T-helper 17 cell (primary cell): ENCODE results near the gene HK2. TPM values are rescaled to one million over a fixed set of nuclear protein-coding genes. Genes with fewer than 3 reads are reported as not detected.

ENCODE experiments used
- ATAC-seq: fragments of 150-1000 bp; cut with Tn5 transposase; 2 replicates; pipeline ENCODE4 v1.10.0; 2021; ENCODE audit warnings: mild to moderate bottlenecking, moderate library complexity
- DNase-seq, 3 donors: peaks; one replicate each; pipeline versions ENCODE4 v3.0.0 to v3.0.0-alpha.2; 2020 to 2021
- H3K9me3 ChIP-seq: one replicate; pipeline ENCODE4 v1.7.0; 2013; ENCODE audit warnings: low read length, mild to moderate bottlenecking; ENCODE audit not compliant: control insufficient read depth, poor library complexity, severe bottlenecking
- H3K27ac Mint-ChIP-seq: one replicate; pipeline ENCODE4 v1.8.0; 2022; ENCODE audit warnings: mild to moderate bottlenecking, moderate library complexity, mixed read lengths
- H3K27me3 Mint-ChIP-seq: one replicate; pipeline ENCODE4 v1.8.0; 2022; ENCODE audit warnings: mixed read lengths
- H3K36me3 Mint-ChIP-seq: one replicate; pipeline ENCODE4 v1.8.0; 2022; ENCODE audit warnings: low read depth, mixed read lengths
- H3K4me1 Mint-ChIP-seq: one replicate; pipeline ENCODE4 v1.8.0; 2022; ENCODE audit warnings: mild to moderate bottlenecking, mixed read lengths
- H3K4me3 Mint-ChIP-seq: one replicate; pipeline ENCODE4 v1.8.0; 2022; ENCODE audit warnings: mild to moderate bottlenecking, moderate library complexity, mixed read lengths
- total RNA-seq, 4 donors: library from RNA in 2 of 4; stranded (reverse) in 2 of 4; gene quantifications; one replicate each; pipeline ENCODE4 v1.2.3 and lab custom pipeline; 2022 to 2026

HK2 gene
- total RNA-seq, 2 donors from 2014 or later, result 11.3 to 13.3 TPM

GRCh38 chr2:74880054-74880728 lies 46.3 kb downstream of the HK2 start:
- H3K27ac Mint-ChIP-seq, result no peak overlapping the region

GRCh38 chr2:74881176-74881575 lies 47.2 kb downstream of the HK2 start:
- no peaks in the 10 kb centered on the region for H3K9me3 ChIP-seq
- Mint-ChIP-seq H3K4me3 (no peak overlapping the region), H3K4me1 (peaks cover 8% of the 10 kb centered on the region), H3K27ac (no peak overlapping the region), H3K36me3 (peaks cover 2% of the 10 kb centered on the region), H3K27me3 (no peaks in the 10 kb centered on the region)
- no peak for DNase-seq
- ATAC-seq, result no peak

More at GRCh38 chr2:74880054-74880728, 46.3 kb downstream of the HK2 start:
- ATAC-seq (no peak), DNase-seq (no peak)
- peaks cover 9% of the 10 kb centered on the region for H3K4me1 Mint-ChIP-seq
- H3K9me3 ChIP-seq, result no peaks in the 10 kb centered on the region
- no peak overlapping the region for H3K4me3 Mint-ChIP-seq
- no peaks in the 10 kb centered on the region for H3K27me3 Mint-ChIP-seq
- peaks cover 2% of the 10 kb centered on the region for H3K36me3 Mint-ChIP-seq

- Mint-ChIP-seq H3K27ac (no peak overlapping the region), H3K4me3 (no peak overlapping the region), H3K4me1 (peaks cover 7% of the 10 kb centered on the region), H3K36me3 (peaks cover 5% of the 10 kb centered on the region), H3K27me3 (no peaks in the 10 kb centered on the region)
- no peaks in the 10 kb centered on the region for H3K9me3 ChIP-seq
- no peak for ATAC-seq
- no peak for DNase-seq
Measured at GRCh38 chr2:74881626-74882298, 47.8 kb downstream of the HK2 start.

- Mint-ChIP-seq H3K27ac (no peak overlapping the region), H3K4me1 (peaks cover 7% of the 10 kb centered on the region), H3K4me3 (no peak overlapping the region), H3K36me3 (peaks cover 5% of the 10 kb centered on the region), H3K27me3 (no peaks in the 10 kb centered on the region)
- no peaks in the 10 kb centered on the region for H3K9me3 ChIP-seq
- DNase-seq (no peak), ATAC-seq (no peak)
Measured at GRCh38 chr2:74882299-74882687, 48.4 kb downstream of the HK2 start.

GRCh38 chr2:74883011-74883410 lies 49.1 kb downstream of the HK2 start:
- H3K36me3 Mint-ChIP-seq, result peaks cover 5% of the 10 kb centered on the region
- H3K4me1 Mint-ChIP-seq, result peaks cover 7% of the 10 kb centered on the region
- DNase-seq (no peak), ATAC-seq (no peak)
- no peaks in the 10 kb centered on the region for H3K27me3 Mint-ChIP-seq
- H3K9me3 ChIP-seq, result no peaks in the 10 kb centered on the region
- no peak overlapping the region for H3K4me3 Mint-ChIP-seq
- no peak overlapping the region for H3K27ac Mint-ChIP-seq

GRCh38 chr2:74884118-74884762 lies 50.3 kb downstream of the HK2 start:
- ATAC-seq (no peak), DNase-seq (no peak)
- no peak overlapping the region for H3K27ac Mint-ChIP-seq
- no peaks in the 10 kb centered on the region for H3K27me3 Mint-ChIP-seq
- peaks cover 7% of the 10 kb centered on the region for H3K4me1 Mint-ChIP-seq
- H3K4me3 Mint-ChIP-seq, result no peak overlapping the region
- H3K36me3 Mint-ChIP-seq, result peaks cover 5% of the 10 kb centered on the region
- no peaks in the 10 kb centered on the region for H3K9me3 ChIP-seq

GRCh38 chr2:74884866-74885265 lies 50.9 kb downstream of the HK2 start:
- H3K9me3 ChIP-seq, result no peaks in the 10 kb centered on the region
- Mint-ChIP-seq H3K27me3 (no peaks in the 10 kb centered on the region), H3K36me3 (peaks cover 5% of the 10 kb centered on the region), H3K27ac (peak overlapping the region; percentile 83), H3K4me1 (peaks cover 7% of the 10 kb centered on the region), H3K4me3 (no peak overlapping the region)
- DNase-seq, result no peak
- ATAC-seq, result no peak

- Mint-ChIP-seq H3K27ac (peak overlapping the region; percentile 32), H3K36me3 (peaks cover 5% of the 10 kb centered on the region), H3K4me1 (peaks cover 7% of the 10 kb centered on the region), H3K27me3 (no peaks in the 10 kb centered on the region), H3K4me3 (no peak overlapping the region)
- ATAC-seq, result no peak
- H3K9me3 ChIP-seq, result no peaks in the 10 kb centered on the region
- no peak for DNase-seq
Measured at GRCh38 chr2:74886251-74886650, 52.3 kb downstream of the HK2 start.

GRCh38 chr2:74886811-74887210 lies 52.9 kb downstream of the HK2 start:
- peaks cover 7% of the 10 kb centered on the region for H3K4me1 Mint-ChIP-seq
- DNase-seq, result no peak
- H3K9me3 ChIP-seq, result no peaks in the 10 kb centered on the region
- H3K36me3 Mint-ChIP-seq, result peaks cover 5% of the 10 kb centered on the region
- no peak overlapping the region for H3K4me3 Mint-ChIP-seq
- ATAC-seq, result no peak
- H3K27me3 Mint-ChIP-seq, result no peaks in the 10 kb centered on the region
- H3K27ac Mint-ChIP-seq, result peak overlapping the region; percentile 32

- H3K27me3 Mint-ChIP-seq, result no peaks in the 10 kb centered on the region
- no peak overlapping the region for H3K27ac Mint-ChIP-seq
Measured at GRCh38 chr2:74887445-74887951, 53.6 kb downstream of the HK2 start.

GRCh38 chr2:74887960-74888700 lies 54.2 kb downstream of the HK2 start:
- Mint-ChIP-seq H3K4me1 (peaks cover 6% of the 10 kb centered on the region), H3K36me3 (peaks cover 5% of the 10 kb centered on the region), H3K27me3 (no peaks in the 10 kb centered on the region), H3K27ac (no peak overlapping the region), H3K4me3 (no peak overlapping the region)
- no peaks in the 10 kb centered on the region for H3K9me3 ChIP-seq
- DNase-seq, result no peak
- ATAC-seq, result no peak

More at GRCh38 chr2:74887445-74887951, 53.6 kb downstream of the HK2 start:
- no peak overlapping the region for H3K4me3 Mint-ChIP-seq
- DNase-seq (no peak), ATAC-seq (no peak)
- peaks cover 7% of the 10 kb centered on the region for H3K4me1 Mint-ChIP-seq
- H3K36me3 Mint-ChIP-seq, result peaks cover 5% of the 10 kb centered on the region
- H3K9me3 ChIP-seq, result no peaks in the 10 kb centered on the region

- H3K4me1 Mint-ChIP-seq, result peaks cover 4% of the 10 kb centered on the region
- no peaks in the 10 kb centered on the region for H3K27me3 Mint-ChIP-seq
- peaks cover 3% of the 10 kb centered on the region for H3K36me3 Mint-ChIP-seq
- no peak for ATAC-seq
- no peak for DNase-seq
- H3K9me3 ChIP-seq, result no peaks in the 10 kb centered on the region
- H3K4me3 Mint-ChIP-seq, result no peak overlapping the region
- no peak overlapping the region for H3K27ac Mint-ChIP-seq
Measured at GRCh38 chr2:74889159-74889558, 55.2 kb downstream of the HK2 start.

- Mint-ChIP-seq H3K4me3 (no peak overlapping the region), H3K36me3 (peaks cover 8% of the 10 kb centered on the region), H3K27ac (no peak overlapping the region), H3K4me1 (peaks cover 2% of the 10 kb centered on the region), H3K27me3 (no peaks in the 10 kb centered on the region)
- DNase-seq, result no peak
- no peak for ATAC-seq
- no peaks in the 10 kb centered on the region for H3K9me3 ChIP-seq
Measured at GRCh38 chr2:74890711-74891110, 56.8 kb downstream of the HK2 start.
